Activated B cell treated with CpG ODN at 0.5 μM for 24 hours (primary cell): ENCODE results near the gene CNIH2. TPM values are rescaled to one million over a fixed set of nuclear protein-coding genes. Genes with fewer than 3 reads are reported as not detected.

Source experiments
- ATAC-seq: fragments of 200-7000 bp; cut with Tn5 transposase; one replicate; pipeline ENCODE4 v1.10.0; 2021; ENCODE audit warnings: low read depth, mild to moderate bottlenecking, moderate library complexity
- CTCF ChIA-PET: fragments of 350-600 bp; sonication (Branson Sonifier 250); formaldehyde crosslinking; loops from one replicate; lab custom pipeline; 2021; ENCODE audit warnings: antibody characterized with exemption; lab: Charles Lee
- POLR2A ChIA-PET: fragments of 350-600 bp; sonication (Branson Sonifier 250); formaldehyde crosslinking; loops from one replicate; lab custom pipeline; 2021; ENCODE audit warnings: antibody characterized with exemption; lab: Charles Lee
- DNase-seq: peaks from one replicate; pipeline ENCODE4 v3.0.0; 2022
- H3K27ac Mint-ChIP-seq: one replicate; pipeline ENCODE4 v1.8.0; 2020; ENCODE audit warnings: mixed read lengths
- H3K27me3 Mint-ChIP-seq: one replicate; pipeline ENCODE4 v1.8.0; 2021; ENCODE audit warnings: mixed read lengths
- H3K36me3 Mint-ChIP-seq: one replicate; pipeline ENCODE4 v1.8.0; 2021; ENCODE audit warnings: low read depth, mixed read lengths
- H3K4me1 Mint-ChIP-seq: one replicate; pipeline ENCODE4 v1.8.0; 2021; ENCODE audit warnings: mixed read lengths
- H3K4me3 Mint-ChIP-seq: one replicate; pipeline ENCODE4 v1.8.0; 2020; ENCODE audit warnings: mild to moderate bottlenecking, mixed read lengths
- H3K9me3 Mint-ChIP-seq: one replicate; pipeline ENCODE4 v1.8.0; 2020; ENCODE audit warnings: mixed read lengths
- intact Hi-C: fragments of 100-400 bp; cut with micrococcal nuclease; formaldehyde crosslinking; loops from one replicate; pipeline ENCODE4 v1.15.1; 2024
- total RNA-seq: library from RNA; stranded (reverse); gene quantifications from 2 replicates; pipeline ENCODE4 v1.2.3, GENCODE V29; 2022
- TF ChIP-seq, protein P1 (sequence below): fragments of 200-600 bp; IDR thresholded peaks from one replicate; pipeline ENCODE4 v1.8.0; 2022; ENCODE audit warnings: antibody characterized with exemption, mild to moderate bottlenecking

Gene CNIH2
- total RNA-seq, 1 donor from 2014 or later: 0.93 TPM

DNA sequence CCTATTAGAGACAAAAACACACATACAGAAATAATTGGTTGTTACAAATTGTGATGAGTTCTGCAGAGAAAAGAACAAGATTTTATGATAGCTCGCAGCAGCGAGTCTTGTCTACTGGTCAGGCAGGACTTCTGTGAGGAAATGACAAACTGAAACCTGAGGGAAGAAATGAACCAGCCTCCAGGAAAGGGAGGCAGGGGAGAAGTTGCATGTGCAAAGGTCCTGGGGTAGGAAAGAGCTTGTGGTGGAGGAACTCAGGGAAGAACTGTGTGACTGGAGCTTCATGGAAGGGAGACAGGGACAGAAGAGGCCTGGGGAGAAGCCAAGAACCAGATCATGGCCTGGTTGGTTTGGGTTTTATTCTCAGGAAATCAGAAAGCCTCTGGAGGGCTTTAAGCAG lies 18.8 kb upstream of the CNIH2 start:
- ATAC-seq (no peak), DNase-seq (no peak)
- ChIA-PET POLR2A (interaction anchor here (0.6 to 1.0 kb wide), 3 partner anchors 12 to 134 kb away, joined by 3 to 8 read pairs (median 7); partner anchors contain the start of gene YIF1A), CTCF (interaction anchor here (1.3 kb wide), 1 partner anchor 13 kb away, joined by 4 read pairs; no protein-coding TSS in a partner anchor)
- Mint-ChIP-seq H3K9me3 (no peaks in the 10 kb centered on the region), H3K27me3 (no peaks in the 10 kb centered on the region), H3K27ac (peak overlapping the region; percentile 30), H3K4me3 (no peak overlapping the region), H3K4me1 (peaks cover 23% of the 10 kb centered on the region), H3K36me3 (peaks cover 45% of the 10 kb centered on the region)
- TF ChIP-seq, protein P1, sequence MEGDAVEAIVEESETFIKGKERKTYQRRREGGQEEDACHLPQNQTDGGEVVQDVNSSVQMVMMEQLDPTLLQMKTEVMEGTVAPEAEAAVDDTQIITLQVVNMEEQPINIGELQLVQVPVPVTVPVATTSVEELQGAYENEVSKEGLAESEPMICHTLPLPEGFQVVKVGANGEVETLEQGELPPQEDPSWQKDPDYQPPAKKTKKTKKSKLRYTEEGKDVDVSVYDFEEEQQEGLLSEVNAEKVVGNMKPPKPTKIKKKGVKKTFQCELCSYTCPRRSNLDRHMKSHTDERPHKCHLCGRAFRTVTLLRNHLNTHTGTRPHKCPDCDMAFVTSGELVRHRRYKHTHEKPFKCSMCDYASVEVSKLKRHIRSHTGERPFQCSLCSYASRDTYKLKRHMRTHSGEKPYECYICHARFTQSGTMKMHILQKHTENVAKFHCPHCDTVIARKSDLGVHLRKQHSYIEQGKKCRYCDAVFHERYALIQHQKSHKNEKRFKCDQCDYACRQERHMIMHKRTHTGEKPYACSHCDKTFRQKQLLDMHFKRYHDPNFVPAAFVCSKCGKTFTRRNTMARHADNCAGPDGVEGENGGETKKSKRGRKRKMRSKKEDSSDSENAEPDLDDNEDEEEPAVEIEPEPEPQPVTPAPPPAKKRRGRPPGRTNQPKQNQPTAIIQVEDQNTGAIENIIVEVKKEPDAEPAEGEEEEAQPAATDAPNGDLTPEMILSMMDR: no peak
- intact Hi-C loops: no loop called here

DNA sequence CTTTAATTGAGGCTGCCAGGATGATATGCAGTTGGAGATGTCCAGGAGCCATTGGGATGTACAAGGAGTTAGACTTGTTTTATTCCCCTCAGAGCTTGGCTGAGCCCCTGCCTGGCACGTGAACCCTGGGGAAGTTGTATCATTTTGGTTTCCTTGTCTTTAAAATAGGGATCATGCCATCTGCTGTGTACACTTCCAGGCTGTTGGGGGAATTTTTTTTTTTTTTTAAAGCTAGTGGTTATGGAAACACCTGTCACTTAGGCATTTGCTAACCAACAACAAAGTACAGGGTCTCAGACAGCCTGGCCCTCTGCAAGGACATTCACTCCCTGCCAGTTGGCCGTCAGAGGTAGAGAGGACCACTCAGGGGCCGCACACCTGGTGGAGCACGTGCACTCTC lies 18.0 kb upstream of the CNIH2 start:
- ATAC-seq: no peak
- peaks cover 23% of the 10 kb centered on the region for H3K4me1 Mint-ChIP-seq
- H3K27me3 Mint-ChIP-seq: no peaks in the 10 kb centered on the region
- no peak overlapping the region for H3K27ac Mint-ChIP-seq
- intact Hi-C loops: no loop called here
- H3K9me3 Mint-ChIP-seq: no peaks in the 10 kb centered on the region
- TF ChIP-seq, protein P1: no peak
- CTCF ChIA-PET: interaction anchor here (0.9 to 1.3 kb wide), 2 partner anchors 14 to 22 kb away, joined by 3 to 4 read pairs; no protein-coding TSS in a partner anchor
- DNase-seq: no peak
- POLR2A ChIA-PET: interaction anchor here (0.6 to 0.7 kb wide), 3 partner anchors 12 to 608 kb away, joined by 3 to 8 read pairs (median 4); no protein-coding TSS in a partner anchor
- H3K4me3 Mint-ChIP-seq: no peak overlapping the region
- H3K36me3 Mint-ChIP-seq: peaks cover 53% of the 10 kb centered on the region

DNA sequence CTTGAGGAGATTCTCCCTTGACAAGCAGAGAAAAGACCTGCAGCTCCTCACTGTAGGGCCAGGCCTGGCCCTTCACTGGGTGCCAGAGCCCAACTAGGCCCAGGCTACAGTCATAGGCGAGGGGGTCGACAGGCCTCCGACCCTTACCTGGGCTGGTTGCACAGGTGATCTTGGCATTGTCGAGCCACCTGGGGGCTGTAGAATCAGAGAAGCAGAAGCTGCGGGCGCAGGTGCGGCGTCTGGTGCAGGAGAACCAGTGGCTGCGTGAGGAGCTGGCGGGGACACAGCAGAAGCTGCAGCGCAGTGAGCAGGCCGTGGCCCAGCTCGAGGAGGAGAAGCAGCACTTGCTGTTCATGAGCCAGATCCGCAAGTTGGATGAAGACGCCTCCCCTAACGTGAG lies 16.4 kb upstream of the CNIH2 start:
- H3K9me3 Mint-ChIP-seq: no peaks in the 10 kb centered on the region
- POLR2A ChIA-PET: interaction anchor here (0.8 kb wide), 1 partner anchor 28 kb away, joined by 4 read pairs; the partner anchor contains the start of gene YIF1A
- H3K4me1 Mint-ChIP-seq: peaks cover 19% of the 10 kb centered on the region
- intact Hi-C loops: no loop called here
- CTCF ChIA-PET: interaction anchor here (1.4 kb wide), 1 partner anchor 38 kb away, joined by 4 read pairs; no protein-coding TSS in a partner anchor
- H3K4me3 Mint-ChIP-seq: no peak overlapping the region
- ATAC-seq (no peak), DNase-seq (no peak)
- H3K27me3 Mint-ChIP-seq: no peaks in the 10 kb centered on the region
- TF ChIP-seq, protein P1: no peak
- H3K36me3 Mint-ChIP-seq: peaks cover 55% of the 10 kb centered on the region
- no peak overlapping the region for H3K27ac Mint-ChIP-seq

DNA sequence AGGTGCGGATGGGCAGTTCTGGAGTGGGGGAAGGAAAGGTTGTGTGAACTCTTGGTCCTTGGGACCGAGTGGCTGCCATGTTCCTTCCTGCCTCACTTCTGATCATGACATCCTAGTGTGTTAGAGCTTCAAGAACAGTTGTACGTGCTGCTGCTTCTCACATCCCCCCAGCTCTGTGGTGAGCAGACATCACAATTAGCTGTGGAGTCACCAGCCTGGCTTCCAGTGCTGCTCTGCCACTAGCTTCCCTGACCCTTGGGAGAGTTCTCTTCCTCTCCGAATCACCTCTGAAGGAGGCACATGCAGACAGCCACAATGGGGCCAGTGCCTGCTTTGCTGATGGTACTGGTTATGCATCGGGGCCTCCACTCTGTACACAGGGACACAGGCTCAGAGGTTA lies 15.8 kb upstream of the CNIH2 start:
- H3K27ac Mint-ChIP-seq: no peak overlapping the region
- intact Hi-C loops: no loop called here
- H3K27me3 Mint-ChIP-seq: no peaks in the 10 kb centered on the region
- no peaks in the 10 kb centered on the region for H3K9me3 Mint-ChIP-seq
- ChIA-PET CTCF (interaction anchor here (1.4 kb wide), 1 partner anchor 39 kb away, joined by 4 read pairs; no protein-coding TSS in a partner anchor), POLR2A (interaction anchor here (0.8 kb wide), 1 partner anchor 27 kb away, joined by 4 read pairs; the partner anchor contains the start of gene YIF1A)
- H3K4me1 Mint-ChIP-seq: peaks cover 18% of the 10 kb centered on the region
- ATAC-seq (no peak), DNase-seq (no peak)
- peaks cover 55% of the 10 kb centered on the region for H3K36me3 Mint-ChIP-seq
- TF ChIP-seq, protein P1: no peak
- H3K4me3 Mint-ChIP-seq: no peak overlapping the region

DNA sequence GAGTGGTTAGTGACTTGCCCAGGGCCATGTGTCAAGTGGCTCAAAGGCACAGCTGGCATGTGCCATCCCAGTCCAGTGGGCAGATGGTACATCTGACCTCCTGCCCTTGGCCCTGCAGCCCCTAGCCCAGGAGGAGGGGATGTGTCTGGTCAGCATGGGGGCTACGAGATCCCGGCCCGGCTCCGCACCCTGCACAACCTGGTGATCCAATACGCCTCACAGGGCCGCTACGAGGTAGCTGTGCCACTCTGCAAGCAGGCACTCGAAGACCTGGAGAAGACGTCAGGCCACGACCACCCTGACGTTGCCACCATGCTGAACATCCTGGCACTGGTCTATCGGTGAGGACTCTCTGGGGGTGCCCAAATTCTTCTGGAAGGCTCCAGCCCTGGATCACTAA lies 15.3 kb upstream of the CNIH2 start:
- Mint-ChIP-seq H3K9me3 (no peaks in the 10 kb centered on the region), H3K4me1 (peaks cover 21% of the 10 kb centered on the region), H3K4me3 (no peak overlapping the region), H3K27me3 (no peaks in the 10 kb centered on the region), H3K36me3 (peaks cover 57% of the 10 kb centered on the region), H3K27ac (no peak overlapping the region)
- ChIA-PET CTCF (no interaction called here), POLR2A (no interaction called here)
- DNase-seq (no peak), ATAC-seq (no peak)
- intact Hi-C loops: no loop called here
- TF ChIP-seq, protein P1: no peak
